AG10803 (cell line): ENCODE measurements around the gene SYNGR2.

Experiments used
- DNase-seq: peaks from one replicate; pipeline ENCODE4 v3.0.0; 2010; ENCODE audit warnings: low read depth
- H3K4me3 ChIP-seq: 2 replicates; pipeline ENCODE4 v1.5.1; 2011; ENCODE audit warnings: mild to moderate bottlenecking, low read length, control low read depth
- CTCF ChIP-seq: conservative IDR thresholded peaks from 2 replicates; pipeline ENCODE4 v1.5.1; 2011; ENCODE audit warnings: mild to moderate bottlenecking, low read length, control low read depth, inconsistent platforms

SYNGR2 gene

GRCh38 chr17:78130437-78131101 is 37.8 kb upstream of the SYNGR2 start, which contains the start of gene TMC8:
TMC8 (plus strand) TSS chr17:78130771; CDS start chr17:78131589, 818 bp downstream.
- DNase-seq, result no peak
- no peak for TF ChIP-seq CTCF
- no peak within 1 kb of the TSS for H3K4me3 ChIP-seq

GRCh38 chr17:78131172-78132083 is 37.0 kb upstream of the SYNGR2 start:
- no peak for DNase-seq
- TF ChIP-seq CTCF, result no peak
- H3K4me3 ChIP-seq, result no peak overlapping the region

GRCh38 chr17:78132084-78132676 is 36.2 kb upstream of the SYNGR2 start:
- H3K4me3 ChIP-seq, result no peak overlapping the region
- no peak for DNase-seq
- TF ChIP-seq CTCF, result no peak

- no peak overlapping the region for H3K4me3 ChIP-seq
- no peak for TF ChIP-seq CTCF
- DNase-seq, result no peak
These were observed 35.6 kb upstream of the SYNGR2 start for GRCh38 chr17:78132767-78133178.

GRCh38 chr17:78133179-78133951 is 35.0 kb upstream of the SYNGR2 start:
- TF ChIP-seq CTCF, result no peak
- no peak overlapping the region for H3K4me3 ChIP-seq
- no peak for DNase-seq

- TF ChIP-seq CTCF, result peak; percentile 38
- DNase-seq, result no peak
- H3K4me3 ChIP-seq, result no peak overlapping the region
These were observed 34.1 kb upstream of the SYNGR2 start for GRCh38 chr17:78133971-78134898.
